Activated B cell treated with CpG ODN at 0.5 μM for 24 hours (primary cell): ENCODE results near the gene AAMP. TPM values are rescaled to one million over a fixed set of nuclear protein-coding genes. Genes with fewer than 3 reads are reported as not detected.

Experiments
- ATAC-seq: fragments of 200-7000 bp; cut with Tn5 transposase; one replicate; pipeline ENCODE4 v1.10.0; 2021; ENCODE audit warnings: low read depth, mild to moderate bottlenecking, moderate library complexity
- CTCF ChIA-PET: fragments of 350-600 bp; sonication (Branson Sonifier 250); formaldehyde crosslinking; loops from one replicate; lab custom pipeline; 2021; ENCODE audit warnings: antibody characterized with exemption; lab: Charles Lee
- POLR2A ChIA-PET: fragments of 350-600 bp; sonication (Branson Sonifier 250); formaldehyde crosslinking; loops from one replicate; lab custom pipeline; 2021; ENCODE audit warnings: antibody characterized with exemption; lab: Charles Lee
- DNase-seq: peaks from one replicate; pipeline ENCODE4 v3.0.0; 2022
- H3K27ac Mint-ChIP-seq: one replicate; pipeline ENCODE4 v1.8.0; 2020; ENCODE audit warnings: mixed read lengths
- H3K27me3 Mint-ChIP-seq: one replicate; pipeline ENCODE4 v1.8.0; 2021; ENCODE audit warnings: mixed read lengths
- H3K36me3 Mint-ChIP-seq: one replicate; pipeline ENCODE4 v1.8.0; 2021; ENCODE audit warnings: low read depth, mixed read lengths
- H3K4me1 Mint-ChIP-seq: one replicate; pipeline ENCODE4 v1.8.0; 2021; ENCODE audit warnings: mixed read lengths
- H3K4me3 Mint-ChIP-seq: one replicate; pipeline ENCODE4 v1.8.0; 2020; ENCODE audit warnings: mild to moderate bottlenecking, mixed read lengths
- H3K9me3 Mint-ChIP-seq: one replicate; pipeline ENCODE4 v1.8.0; 2020; ENCODE audit warnings: mixed read lengths
- CTCF ChIP-seq: fragments of 200-600 bp; IDR thresholded peaks from one replicate; pipeline ENCODE4 v1.8.0; 2022; ENCODE audit warnings: antibody characterized with exemption, mild to moderate bottlenecking
- intact Hi-C: fragments of 100-400 bp; cut with micrococcal nuclease; formaldehyde crosslinking; loops from one replicate; pipeline ENCODE4 v1.15.1; 2024
- total RNA-seq: library from RNA; stranded (reverse); gene quantifications from 2 replicates; pipeline ENCODE4 v1.2.3, GENCODE V29; 2022

Gene AAMP
- total RNA-seq, 1 donor from 2014 or later: 63.4 TPM

GRCh38 chr2:218260166-218260565, 9.8 kb downstream of the AAMP start:
- no peak overlapping the region for H3K4me3 Mint-ChIP-seq
- DNase-seq (no peak), ATAC-seq (no peak)
- ChIA-PET CTCF (interaction anchor here (3.6 kb wide), 1 partner anchor 11 kb away, joined by 29 read pairs; the partner anchor contains the start of genes AAMP and PNKD), POLR2A (interaction anchor here (0.6 to 8.4 kb wide), 3 partner anchors 10 to 42 kb away, joined by 4 to 94 read pairs (median 14); partner anchors contain the start of genes AAMP, ARPC2 and PNKD)
- peaks cover 73% of the 10 kb centered on the region for H3K4me1 Mint-ChIP-seq
- H3K36me3 Mint-ChIP-seq: peaks cover 34% of the 10 kb centered on the region
- TF ChIP-seq CTCF: no peak
- no peaks in the 10 kb centered on the region for H3K9me3 Mint-ChIP-seq
- H3K27me3 Mint-ChIP-seq: no peaks in the 10 kb centered on the region
- peak overlapping the region; percentile 79 for H3K27ac Mint-ChIP-seq
- intact Hi-C loops: no loop called here

- H3K4me3 Mint-ChIP-seq: no peak overlapping the region
- DNase-seq: no peak
- intact Hi-C loops: no loop called here
- ATAC-seq: no peak
- no peak for TF ChIP-seq CTCF
- peaks cover 79% of the 10 kb centered on the region for H3K4me1 Mint-ChIP-seq
- POLR2A ChIA-PET: interaction anchor here (0.6 to 8.4 kb wide), 4 partner anchors 9 to 41 kb away, joined by 3 to 94 read pairs (median 10); partner anchors contain the start of genes AAMP, ARPC2 and PNKD
- no peaks in the 10 kb centered on the region for H3K27me3 Mint-ChIP-seq
- CTCF ChIA-PET: interaction anchor here (1.4 to 3.6 kb wide), 2 partner anchors 12 to 41 kb away, joined by 4 to 29 read pairs; partner anchors contain the start of genes AAMP and PNKD
- H3K36me3 Mint-ChIP-seq: peaks cover 34% of the 10 kb centered on the region
- no peaks in the 10 kb centered on the region for H3K9me3 Mint-ChIP-seq
- peak overlapping the region; percentile 92 for H3K27ac Mint-ChIP-seq
These were observed 10.6 kb downstream of the AAMP start for GRCh38 chr2:218259099-218259961.

GRCh38 chr2:218257390-218257981, 12.5 kb downstream of the AAMP start:
- peaks cover 43% of the 10 kb centered on the region for H3K36me3 Mint-ChIP-seq
- no peaks in the 10 kb centered on the region for H3K9me3 Mint-ChIP-seq
- ATAC-seq: peak; percentile 89
- H3K27me3 Mint-ChIP-seq: no peaks in the 10 kb centered on the region
- TF ChIP-seq CTCF: no peak
- ChIA-PET CTCF (interaction anchor here (0.6 to 3.6 kb wide), 16 partner anchors 10 to 290 kb away, joined by 3 to 29 read pairs (median 4); partner anchors contain the start of genes AAMP, ARPC2, CXCR1 and PNKD), POLR2A (interaction anchor here (0.6 to 8.4 kb wide), 12 partner anchors 9 to 1188 kb away, joined by 3 to 94 read pairs (median 4); partner anchors contain the start of genes AAMP, ARPC2 and PNKD)
- H3K4me3 Mint-ChIP-seq: peak overlapping the region; percentile 73
- peak overlapping the region; percentile 92 for H3K27ac Mint-ChIP-seq
- peak; percentile 67 for DNase-seq
- intact Hi-C loops: loop anchor here (1.0 kb wide), 9 partner anchors 13 to 311 kb away; partner anchors contain the start of genes AAMP, ARPC2, CNOT9 and PNKD
- peaks cover 70% of the 10 kb centered on the region for H3K4me1 Mint-ChIP-seq

- TF ChIP-seq CTCF: no peak
- peak overlapping the region; percentile 92 for H3K27ac Mint-ChIP-seq
- ATAC-seq (no peak), DNase-seq (no peak)
- H3K27me3 Mint-ChIP-seq: no peaks in the 10 kb centered on the region
- CTCF ChIA-PET: interaction anchor here (0.6 to 3.6 kb wide), 16 partner anchors 11 to 291 kb away, joined by 3 to 29 read pairs (median 4); partner anchors contain the start of genes AAMP, ARPC2, CXCR1 and PNKD
- H3K36me3 Mint-ChIP-seq: peaks cover 50% of the 10 kb centered on the region
- H3K9me3 Mint-ChIP-seq: no peaks in the 10 kb centered on the region
- POLR2A ChIA-PET: interaction anchor here (0.6 to 8.4 kb wide), 12 partner anchors 10 to 1188 kb away, joined by 3 to 94 read pairs (median 4); partner anchors contain the start of genes AAMP, ARPC2 and PNKD
- intact Hi-C loops: loop anchor here (1.0 kb wide), 9 partner anchors 14 to 312 kb away; partner anchors contain the start of genes AAMP, ARPC2, CNOT9 and PNKD
- peak overlapping the region; percentile 73 for H3K4me3 Mint-ChIP-seq
- peaks cover 64% of the 10 kb centered on the region for H3K4me1 Mint-ChIP-seq
These were observed 13.2 kb downstream of the AAMP start for GRCh38 chr2:218256612-218257350.
